HG03060 (cell line): Measurements from ENCODE around the gene IL17REL.
"Not testable (repeated sequence)": the region's sequence is repeated elsewhere in the genome, so short reads cannot be mapped to it uniquely, and the experiment has no call there.

Source experiments
- ATAC-seq: cut with Tn5 transposase; IDR thresholded peaks from one replicate; pipeline ENCODE4 v1.9.1; 2021; ENCODE audit warnings: low read depth, moderate number of reproducible peaks; ENCODE audit not compliant: unreplicated experiment

IL17REL gene

GRCh38 chr22:49993649-49994360 lies 18.8 kb downstream of the IL17REL start:
- ATAC-seq, result no peak

GRCh38 chr22:49992921-49993648 lies 19.5 kb downstream of the IL17REL start:
- ATAC-seq, result no peak

GRCh38 chr22:49991907-49992533 lies 20.5 kb downstream of the IL17REL start:
- no peak for ATAC-seq

GRCh38 chr22:49991167-49991566 lies 21.4 kb downstream of the IL17REL start:
- no peak for ATAC-seq

GRCh38 chr22:49989826-49990225 lies 22.7 kb downstream of the IL17REL start:
- ATAC-seq, result not testable (repeated sequence)

- ATAC-seq, result no peak
These were observed 26.2 kb downstream of the IL17REL start for GRCh38 chr22:49986325-49986724.

- no peak for ATAC-seq
These were observed 29.2 kb downstream of the IL17REL start for GRCh38 chr22:49983148-49984042.

- not testable (repeated sequence) for ATAC-seq
These were observed 30.8 kb downstream of the IL17REL start for GRCh38 chr22:49981799-49982198.

- no peak for ATAC-seq
These were observed 32.8 kb downstream of the IL17REL start for GRCh38 chr22:49979587-49980264.

- no peak for ATAC-seq
These were observed 35.0 kb downstream of the IL17REL start for GRCh38 chr22:49977578-49977977.

GRCh38 chr22:49976439-49977175 lies 36.0 kb downstream of the IL17REL start:
- ATAC-seq, result no peak

GRCh38 chr22:49975543-49976389 lies 36.8 kb downstream of the IL17REL start:
- ATAC-seq, result no peak

GRCh38 chr22:49973018-49973961 lies 39.3 kb downstream of the IL17REL start:
- no peak for ATAC-seq

- ATAC-seq, result no peak
These were observed 40.2 kb downstream of the IL17REL start for GRCh38 chr22:49972163-49973017.

- ATAC-seq, result no peak
These were observed 41.1 kb downstream of the IL17REL start for GRCh38 chr22:49971232-49972162.
